Fibroblast of skin of left biceps (primary cell): ENCODE results near the gene SYNPO.

Experiments used
- DNase-seq, 2 experiments: peaks; one replicate each; pipeline ENCODE4 v3.0.0-alpha.2; 2013; ENCODE audit warnings: low read depth in 2 of 2

The SYNPO gene, protein sequence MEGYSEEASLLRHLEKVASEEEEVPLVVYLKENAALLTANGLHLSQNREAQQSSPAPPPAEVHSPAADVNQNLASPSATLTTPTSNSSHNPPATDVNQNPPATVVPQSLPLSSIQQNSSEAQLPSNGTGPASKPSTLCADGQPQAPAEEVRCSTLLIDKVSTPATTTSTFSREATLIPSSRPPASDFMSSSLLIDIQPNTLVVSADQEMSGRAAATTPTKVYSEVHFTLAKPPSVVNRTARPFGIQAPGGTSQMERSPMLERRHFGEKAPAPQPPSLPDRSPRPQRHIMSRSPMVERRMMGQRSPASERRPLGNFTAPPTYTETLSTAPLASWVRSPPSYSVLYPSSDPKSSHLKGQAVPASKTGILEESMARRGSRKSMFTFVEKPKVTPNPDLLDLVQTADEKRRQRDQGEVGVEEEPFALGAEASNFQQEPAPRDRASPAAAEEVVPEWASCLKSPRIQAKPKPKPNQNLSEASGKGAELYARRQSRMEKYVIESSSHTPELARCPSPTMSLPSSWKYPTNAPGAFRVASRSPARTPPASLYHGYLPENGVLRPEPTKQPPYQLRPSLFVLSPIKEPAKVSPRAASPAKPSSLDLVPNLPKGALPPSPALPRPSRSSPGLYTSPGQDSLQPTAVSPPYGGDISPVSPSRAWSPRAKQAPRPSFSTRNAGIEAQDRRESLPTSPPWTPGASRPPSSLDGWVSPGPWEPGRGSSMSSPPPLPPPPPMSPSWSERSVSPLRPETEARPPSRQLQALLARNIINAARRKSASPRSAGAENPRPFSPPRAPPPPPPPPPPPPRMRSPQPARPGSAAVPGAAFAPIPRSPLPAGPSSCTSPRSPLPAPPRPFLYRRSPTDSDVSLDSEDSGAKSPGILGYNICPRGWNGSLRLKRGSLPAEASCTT

DNA sequence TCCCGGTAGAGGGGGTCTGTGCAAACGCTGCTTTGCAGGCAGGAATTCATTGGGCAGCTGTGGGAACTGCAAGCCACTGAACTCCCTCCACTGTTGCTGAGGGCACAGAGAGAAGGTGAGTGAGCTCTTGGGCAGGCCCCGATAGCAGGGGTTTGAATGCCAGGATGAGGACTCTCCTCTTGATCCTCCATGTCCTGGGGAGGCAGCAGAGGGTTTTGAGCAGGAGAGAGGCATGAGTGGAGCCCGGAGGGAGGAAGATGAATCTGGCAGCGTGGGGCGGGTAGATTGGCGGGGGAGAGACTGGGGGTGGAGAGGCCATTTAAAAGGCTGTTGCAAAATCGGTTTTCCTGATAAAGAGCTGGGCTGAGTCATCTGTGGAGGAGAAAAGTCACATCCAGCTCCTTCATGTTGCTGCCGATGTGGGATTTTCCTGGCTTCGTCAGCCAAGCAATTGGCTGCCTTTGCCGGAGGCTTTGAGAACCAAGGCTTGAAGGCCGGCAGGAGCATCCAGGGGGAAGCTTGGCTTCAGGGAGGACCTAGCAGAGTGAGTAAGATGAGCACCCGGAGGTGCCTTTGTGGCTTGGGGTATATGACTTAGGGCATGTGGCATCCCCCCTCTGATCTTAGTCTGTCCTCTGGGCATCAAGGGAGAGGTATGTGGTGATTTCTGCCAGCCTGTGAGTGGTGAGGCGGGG, at the start of gene SYNPO:
Gene SYNPO, plus strand, starts transcription at position 350 of the 695 bp plus-strand sequence. CDS start 7,616 bp downstream, outside the sequence.
- peak; percentile 80 to 83 for DNase-seq

DNA sequence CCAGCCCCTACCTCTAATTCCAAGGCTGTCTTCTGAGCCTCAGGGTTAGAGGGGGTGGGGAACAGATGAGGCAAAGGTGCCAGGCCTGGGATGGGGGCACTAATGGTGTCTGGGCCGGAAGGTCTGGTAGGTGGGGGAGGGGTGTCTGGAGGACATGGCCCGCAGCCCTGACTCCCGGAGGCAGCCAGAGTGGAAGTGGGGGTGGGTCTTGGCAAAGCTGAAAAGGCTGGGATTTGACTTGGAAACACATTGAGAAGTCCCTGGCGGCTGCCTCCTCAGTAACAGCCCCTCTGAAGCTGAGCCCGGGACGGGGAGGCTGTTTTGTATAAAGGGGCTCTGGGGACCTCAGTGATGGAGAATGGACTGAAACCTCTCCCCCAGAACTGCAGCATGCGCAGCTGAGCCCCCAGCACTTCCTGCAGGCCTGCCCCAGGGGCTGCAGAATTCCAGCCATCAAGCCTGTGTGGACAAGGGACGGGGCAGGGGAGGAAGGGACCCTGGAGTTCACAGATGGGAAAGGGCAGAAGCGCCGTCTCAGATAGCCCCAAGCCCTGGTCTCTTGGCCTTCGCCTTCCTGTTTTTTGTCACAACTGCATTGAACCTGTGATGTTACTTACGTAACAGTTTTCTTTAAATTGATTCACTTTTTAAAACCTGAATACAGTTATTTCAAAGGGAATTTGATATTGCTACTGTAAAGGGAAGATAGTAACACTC, 49.3 kb upstream of the SYNPO start:
- DNase-seq: no peak

DNA sequence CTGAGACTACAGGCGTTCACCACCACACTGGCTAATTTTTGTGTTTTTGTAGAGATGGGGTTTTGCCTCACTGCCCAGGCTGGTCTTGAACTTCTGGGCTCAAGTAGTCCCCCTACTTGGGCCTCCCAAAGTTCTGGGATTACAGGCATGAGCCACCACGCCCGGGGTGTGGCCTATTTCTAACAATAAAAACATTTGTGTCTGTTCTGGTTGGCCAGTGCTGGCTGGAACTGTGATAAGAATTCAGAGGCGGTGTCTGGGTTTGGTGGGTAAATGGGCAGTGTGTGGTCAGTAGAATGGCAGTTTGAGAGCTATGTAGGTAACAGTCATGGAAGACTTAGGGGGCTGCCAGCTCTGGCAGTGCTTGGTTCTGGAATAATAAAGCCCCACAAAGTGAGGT, 46.9 kb upstream of the SYNPO start:
- no peak for DNase-seq

DNA sequence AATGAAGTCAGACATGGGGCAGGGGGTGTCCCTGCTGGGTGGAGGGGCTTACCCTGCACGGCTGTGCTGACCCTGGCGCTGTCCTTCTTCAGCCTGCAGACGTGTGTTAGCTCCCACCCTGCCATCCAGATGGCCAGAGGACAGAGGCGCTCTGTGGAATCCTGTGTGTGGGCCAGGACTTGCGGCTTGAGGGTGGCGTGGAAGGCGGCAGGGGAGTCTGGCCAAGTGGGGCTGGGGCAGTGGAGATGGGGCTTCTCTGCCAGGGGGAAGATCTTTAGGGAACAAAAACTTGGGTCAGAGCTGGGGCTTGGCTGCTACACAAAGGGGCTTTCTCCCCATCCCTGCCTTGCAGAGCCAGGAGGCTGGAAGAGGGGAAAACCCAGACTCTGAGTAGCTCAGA, 46.5 kb upstream of the SYNPO start:
- no peak for DNase-seq

DNA sequence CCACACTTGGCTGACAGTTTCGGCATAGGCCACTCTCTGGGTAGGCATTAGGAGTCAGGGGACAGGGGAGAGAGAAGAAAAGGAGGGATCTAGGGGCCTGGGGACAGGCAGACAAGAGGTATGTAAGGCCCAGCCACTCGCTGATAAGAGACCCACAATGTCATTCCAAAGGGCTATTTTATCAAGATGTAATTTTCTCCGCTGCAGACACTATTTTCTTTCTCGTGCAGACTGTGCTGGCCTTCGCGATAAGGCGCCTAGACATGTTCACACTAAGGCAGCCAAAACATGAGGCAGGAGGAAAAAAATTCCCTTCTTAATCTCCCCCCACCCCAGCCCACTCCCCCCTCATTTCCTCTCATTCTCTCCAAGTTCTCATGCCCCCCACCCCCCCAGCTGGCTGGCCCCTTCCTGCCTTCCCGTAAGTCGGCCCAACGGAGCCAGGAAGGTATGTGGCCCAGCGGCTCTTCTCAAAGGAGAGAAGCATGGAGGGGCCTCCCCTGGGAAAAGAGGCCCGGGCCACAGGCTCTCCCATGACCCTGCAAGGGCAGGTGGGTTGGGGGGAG, 44.9 kb upstream of the SYNPO start:
- peak; percentile 45 for DNase-seq

DNA sequence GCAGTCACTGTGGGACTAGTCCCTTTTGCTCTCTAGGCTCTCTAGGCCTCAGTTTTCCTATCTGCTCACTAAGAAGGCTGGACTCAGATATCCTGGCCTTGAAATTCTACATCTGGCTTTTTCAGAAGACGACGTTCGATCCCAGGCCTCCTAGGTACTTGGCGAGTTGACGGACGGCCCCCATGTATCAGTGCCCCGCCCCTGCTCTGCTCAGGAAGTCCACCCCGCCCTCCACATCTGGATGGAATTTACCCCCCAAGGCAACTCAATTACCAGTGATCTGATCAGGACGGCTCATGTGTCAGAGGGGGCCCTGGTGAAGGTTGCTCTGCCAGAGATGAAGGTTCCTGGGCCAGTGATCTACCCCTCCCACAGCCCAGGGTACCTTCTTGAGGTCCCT, 44.1 kb upstream of the SYNPO start:
- DNase-seq: peak; percentile 39 to 42

DNA sequence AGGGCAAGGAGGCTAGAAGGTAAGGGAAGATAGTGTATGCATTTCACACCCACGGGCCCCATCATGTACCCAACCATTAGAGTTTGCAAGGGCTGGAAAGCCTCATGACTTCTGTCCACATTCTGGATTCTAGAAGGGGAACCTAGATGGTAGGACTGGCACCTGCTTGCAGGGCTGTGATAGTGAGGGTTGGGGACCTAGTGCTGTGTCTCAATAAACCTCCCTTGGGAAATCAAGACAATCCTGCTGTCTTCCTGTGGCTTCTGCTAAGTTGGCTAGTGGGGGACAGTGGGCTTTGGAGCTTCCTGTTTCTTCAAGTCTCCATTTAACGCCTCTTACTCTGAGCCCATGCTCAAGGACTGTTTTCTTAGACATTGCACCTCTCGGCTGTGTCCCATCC, 43.6 kb upstream of the SYNPO start:
- no peak for DNase-seq

DNA sequence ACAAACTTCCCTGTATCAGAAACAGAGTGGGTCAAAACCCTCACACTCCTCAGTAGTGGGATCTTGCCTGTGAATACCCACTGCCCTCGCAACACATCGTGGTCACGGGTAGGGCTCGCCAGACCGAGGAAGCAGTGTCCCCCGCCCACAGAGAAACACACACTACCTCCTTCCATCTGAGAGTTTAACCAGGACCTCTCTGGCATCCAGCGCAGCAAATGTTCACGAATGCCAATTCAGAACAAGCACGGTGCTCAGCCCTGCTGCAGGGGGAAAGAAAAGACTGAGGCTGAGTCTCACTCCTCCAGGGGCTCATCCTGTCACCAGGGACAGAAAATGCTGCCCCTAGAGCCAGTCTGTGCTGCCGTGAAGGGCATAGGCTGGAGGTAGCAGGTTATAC, 42.5 kb upstream of the SYNPO start:
- DNase-seq: no peak

DNA sequence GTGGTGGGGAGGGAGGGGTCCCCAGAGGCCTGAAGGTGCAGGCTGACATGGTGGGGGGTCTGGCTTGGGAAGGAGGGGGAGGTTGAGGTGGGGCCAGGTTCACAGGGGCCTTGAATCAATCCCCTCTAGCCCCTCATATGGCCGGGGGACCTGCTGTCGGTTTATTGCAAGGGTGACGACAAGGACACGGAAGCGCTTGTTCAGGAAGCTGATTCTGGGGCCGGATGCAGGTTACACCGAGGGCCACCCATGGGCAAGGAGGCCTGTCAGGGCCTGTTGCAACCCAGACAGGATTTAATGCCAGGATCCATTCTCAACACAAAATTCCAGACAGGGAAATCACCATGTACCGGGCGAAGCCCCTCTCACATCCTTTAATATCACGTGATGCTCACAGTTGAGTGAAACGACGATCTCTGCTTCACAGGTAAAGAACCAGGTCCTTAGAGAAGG, 41.6 kb upstream of the SYNPO start:
- no peak for DNase-seq

DNA sequence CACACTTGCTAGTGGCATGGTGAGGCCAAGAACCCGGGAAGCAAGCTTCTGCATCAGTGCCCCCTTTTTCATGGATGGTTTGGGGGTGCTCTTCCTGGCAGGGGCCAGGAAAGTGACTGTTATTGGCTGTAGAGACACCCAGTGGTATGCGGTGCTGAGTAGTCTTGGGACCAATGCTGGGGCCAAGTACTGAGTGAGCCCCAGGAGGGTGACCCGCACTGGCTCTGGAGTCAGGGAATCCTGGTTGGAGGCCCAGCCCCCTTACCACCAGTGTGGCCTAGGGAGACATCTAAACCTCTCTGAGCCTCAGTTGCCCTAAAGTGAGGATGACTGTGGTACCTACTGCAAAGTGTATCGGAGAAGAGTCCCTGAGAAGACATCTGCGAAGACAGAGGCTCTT, 41.2 kb upstream of the SYNPO start:
- no peak for DNase-seq

DNA sequence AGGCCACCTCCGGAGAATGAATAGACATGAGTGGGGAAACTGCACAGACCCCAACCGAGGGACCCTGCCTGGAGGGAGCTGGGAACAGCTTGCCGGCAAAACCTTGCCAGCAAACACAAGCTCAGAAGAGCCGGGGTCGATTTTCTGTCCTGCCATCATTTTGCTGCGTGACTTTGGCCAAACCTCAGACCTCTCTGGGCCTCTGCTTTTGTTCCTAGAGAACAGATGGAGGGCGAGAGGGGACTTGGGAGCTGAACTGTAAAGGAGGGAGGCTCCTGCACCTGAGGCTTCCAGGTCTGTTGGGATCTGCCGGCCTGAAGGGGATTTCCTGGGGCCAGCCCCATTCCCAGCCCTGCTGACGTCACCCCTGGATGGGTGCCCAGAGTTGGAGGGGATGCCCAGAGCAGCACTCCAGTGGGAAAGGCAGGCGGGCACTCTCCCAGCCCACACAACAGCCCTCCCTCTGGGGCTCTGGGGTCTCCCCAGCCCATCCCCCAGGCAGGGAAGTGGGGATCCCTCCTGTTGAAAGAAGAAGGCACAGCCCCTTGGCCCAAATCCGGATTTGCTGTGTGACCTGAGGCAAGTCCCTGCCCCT, 40.4 kb upstream of the SYNPO start:
- no peak for DNase-seq

DNA sequence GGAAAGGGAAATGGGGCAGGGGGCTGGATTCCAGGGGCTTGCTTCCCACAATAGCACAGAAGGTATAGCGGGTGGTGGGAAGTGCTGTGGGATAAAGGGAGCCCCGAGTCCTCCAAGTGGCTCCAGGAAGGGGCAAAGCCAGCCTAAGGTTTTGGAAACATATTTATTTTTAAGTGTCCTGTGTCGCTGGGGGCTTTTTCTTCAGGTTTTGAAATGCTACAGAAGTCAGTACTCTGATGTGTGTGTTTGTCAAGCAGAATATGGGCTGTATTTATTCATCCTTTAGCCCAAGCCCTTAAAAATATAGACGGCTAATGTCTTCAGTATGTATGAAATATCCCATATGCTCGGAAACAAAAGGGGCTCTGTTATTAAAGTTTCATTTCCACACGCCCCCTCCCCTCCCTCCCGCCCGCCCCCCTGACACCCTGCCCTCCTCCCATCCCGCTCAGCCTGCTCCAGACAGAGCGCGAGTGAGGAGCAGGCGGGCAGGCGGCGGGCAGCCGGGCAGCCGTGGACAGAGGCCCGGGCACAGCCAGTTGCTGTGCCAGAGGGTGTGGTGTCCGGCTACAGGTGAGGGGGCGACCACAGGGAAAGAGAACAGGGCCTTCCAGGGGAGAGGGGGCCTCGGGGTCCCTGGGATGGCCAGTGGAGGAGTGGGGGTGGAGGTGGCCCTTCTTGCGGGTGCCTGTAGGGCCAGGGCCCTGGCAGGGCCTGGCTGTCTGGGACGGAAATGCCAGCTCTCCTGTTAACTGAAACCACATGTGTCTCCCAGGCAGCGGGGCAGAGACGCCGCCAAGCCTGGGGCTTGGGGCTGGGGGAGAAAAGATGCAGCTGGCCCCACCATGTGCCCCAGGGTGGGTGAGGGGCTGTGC, 39.6 kb upstream of the SYNPO start:
- no peak for DNase-seq

DNA sequence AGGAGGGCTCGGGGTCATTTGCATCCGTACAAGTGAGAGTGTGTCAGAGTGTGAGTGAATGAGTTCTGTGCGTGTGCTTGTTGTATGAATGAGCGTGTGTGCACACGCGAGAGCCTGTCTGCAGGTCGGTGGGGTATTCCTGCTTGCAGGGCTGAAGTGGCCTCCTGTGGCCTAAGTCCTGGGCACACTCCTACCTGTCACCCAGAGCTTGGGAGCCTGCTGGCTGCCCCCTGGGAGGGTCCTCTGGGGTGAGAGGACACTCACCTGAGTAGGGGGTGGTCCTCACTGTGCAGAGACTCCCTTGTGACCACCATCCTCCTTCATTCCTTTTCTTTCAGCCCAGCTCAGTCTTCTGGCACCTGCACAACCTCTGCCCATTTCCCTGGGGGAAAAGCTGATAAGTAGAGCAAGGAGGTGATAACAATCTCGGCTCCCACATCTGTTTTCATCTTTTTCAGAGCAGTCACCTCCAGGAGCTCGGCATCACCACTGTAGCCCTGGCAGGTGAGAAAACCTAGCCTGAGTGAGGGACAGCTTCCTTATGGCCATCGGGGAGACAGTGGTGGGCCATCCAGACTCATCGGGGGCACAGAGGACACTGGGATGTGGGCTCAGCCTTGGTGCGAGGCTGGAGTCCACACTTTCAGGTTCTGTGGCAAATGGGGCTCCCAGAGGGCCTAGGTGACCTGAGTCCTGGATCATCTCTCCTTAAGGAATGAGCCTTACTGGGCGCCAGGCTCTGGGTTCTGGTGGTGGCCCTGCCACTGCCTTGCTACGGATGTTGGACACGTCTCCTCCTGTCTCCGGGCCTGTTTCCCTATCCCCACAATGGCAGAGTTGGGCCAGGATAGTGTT, 38.7 kb upstream of the SYNPO start:
- DNase-seq: no peak

DNA sequence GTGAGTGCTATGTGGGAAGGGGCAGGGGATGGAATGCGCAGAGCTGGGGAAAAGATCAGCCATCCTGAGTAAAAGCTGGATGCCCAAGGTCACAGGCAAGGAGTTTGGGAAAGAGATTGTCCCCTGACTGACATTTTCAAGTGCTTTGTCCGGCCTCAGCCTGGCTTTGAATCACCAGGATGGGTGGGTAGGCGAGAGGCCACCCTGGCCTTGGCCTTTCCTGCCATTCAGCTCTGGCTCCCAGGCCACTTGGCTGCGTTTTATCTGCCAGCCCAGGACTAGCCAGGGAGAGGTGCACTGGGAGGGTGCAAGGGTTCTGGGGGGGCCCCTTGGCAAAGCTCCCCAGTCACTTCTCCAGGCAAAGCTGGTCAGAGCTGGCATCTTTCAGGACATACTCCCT, 37.4 kb upstream of the SYNPO start:
- no peak for DNase-seq

DNA sequence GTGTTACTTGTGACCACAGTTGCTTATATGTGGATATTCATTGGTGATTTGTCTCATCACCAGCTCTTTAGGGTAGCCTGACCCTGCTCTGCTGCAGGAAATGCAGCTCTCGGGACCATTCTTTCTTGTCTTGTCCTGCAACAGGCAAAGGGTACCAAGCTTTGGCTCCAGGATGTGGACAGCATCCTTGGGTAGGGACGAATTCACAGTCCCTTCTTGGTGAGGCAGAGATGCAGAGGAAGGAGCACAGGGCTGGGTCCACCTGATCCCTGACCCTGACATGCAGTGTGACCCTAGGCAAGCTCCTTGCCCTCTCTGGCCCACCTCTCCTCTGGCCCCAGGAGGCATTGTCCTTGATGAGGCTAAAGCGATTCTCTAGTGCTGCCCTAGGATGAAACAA, 37.0 kb upstream of the SYNPO start:
- DNase-seq: no peak

DNA sequence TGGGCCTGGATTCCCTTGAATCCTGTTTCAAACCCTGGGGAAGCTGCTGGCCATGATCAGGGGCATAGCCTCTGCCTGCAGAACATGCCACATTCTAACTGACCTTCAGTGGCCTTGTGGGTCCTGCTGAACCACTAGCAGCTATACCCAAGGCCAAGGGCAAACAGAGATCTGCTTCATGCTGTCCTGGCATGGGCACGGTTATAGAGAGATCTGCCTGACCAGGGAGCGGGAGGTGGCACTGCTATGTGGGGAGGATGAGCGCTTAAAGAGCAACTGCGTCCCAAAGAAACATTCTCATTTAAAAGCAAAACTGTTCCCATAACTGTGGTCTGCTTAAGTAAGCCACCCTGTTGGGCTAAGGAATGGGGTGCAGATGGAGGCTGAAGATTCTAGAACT, 36.5 kb upstream of the SYNPO start:
- DNase-seq: no peak

DNA sequence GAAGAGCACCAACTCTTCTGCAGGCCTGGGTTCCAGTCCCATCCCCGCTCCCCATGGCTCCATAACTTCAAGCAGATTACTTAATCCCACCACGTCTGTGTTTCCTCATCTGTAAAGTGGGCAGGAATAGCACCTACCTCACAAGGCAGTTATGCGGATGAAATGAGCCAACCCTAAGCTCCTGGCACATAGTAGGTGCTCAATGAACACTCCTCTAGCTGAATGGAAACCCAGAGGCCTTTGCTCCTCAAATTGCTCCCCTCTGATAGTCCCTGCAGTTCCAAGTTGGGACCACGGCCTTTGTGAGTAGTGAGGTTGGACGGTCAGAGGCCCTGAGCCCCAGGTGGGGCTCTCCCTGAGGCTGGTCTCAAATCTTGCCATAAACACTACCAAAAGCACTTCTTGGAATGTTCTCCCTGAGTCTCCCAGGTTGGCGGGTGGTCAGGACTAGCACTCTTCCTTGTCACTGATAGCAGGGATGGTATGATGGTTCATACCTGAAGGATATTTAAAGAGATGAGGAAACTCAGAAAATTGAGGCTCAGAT, 35.5 kb upstream of the SYNPO start:
- DNase-seq: no peak

DNA sequence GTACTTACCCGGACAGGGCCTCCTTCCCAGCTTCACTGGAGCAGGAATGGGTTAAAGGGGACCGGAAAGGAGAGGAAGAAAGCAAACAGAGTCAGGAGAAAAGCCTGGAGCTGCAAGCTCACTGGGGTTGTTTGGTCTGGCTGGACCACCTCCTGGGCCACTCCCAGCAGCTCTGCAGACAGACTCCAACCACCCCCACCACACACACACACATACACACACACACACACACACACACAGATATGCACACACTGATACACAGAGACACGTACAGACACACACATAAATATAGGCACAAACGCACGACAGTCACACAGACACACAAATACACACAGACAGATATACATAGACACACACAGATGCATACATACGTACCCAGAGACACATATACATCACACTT, 34.9 kb upstream of the SYNPO start:
- DNase-seq: no peak

DNA sequence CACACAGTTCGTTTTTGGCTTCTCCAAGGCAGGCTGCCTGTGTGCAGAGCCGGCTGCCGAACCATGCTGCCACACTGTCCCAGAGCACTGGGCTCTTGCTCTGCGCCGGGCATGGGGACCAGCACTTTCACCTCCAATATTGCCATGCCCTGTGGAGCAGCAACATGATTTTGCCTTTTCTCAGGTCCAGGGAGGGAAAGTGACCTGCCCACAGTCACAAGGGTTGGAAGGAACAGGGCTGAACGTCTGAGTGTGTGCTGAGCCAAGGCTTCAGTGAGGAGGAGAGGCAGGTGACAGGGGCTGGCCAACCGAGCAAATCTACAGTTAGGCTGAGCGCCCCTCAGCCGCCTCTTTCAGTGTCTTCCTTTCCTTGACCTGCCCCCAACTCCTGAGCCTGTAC, 34.0 kb upstream of the SYNPO start:
- no peak for DNase-seq
